ENCODE measurements around the gene APBA2.

The APBA2 gene

DNA sequence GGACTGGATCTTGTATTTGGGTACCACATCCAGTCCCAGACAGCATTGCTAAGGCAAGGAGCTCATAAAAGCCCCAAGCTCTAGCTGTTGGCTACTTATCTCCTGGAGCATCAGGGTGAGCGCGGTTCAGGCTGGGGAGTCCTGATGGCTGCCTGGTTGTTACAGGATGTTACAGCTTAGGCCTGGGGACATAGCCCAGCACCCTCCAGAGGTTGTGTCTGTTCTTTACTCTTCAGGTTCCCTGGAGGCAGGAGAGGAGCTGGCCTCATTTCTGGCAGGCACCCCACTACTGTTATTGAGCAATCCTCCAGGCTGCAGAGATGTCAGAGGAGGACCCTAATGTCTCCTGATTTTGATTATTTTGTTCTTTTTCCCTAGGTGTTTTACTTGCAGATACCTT is 26.6 kb downstream of the APBA2 start:
- no peak for DNase-seq (ENCODE audit: low read depth)
- no peak for TF ChIP-seq CTCF (IDR thresholded peaks at IDR 0.05; ENCODE audit: low read depth, low read length, missing control alignments)
- in situ Hi-C loops (cut with HindIII; ENCODE audit: low sequenced_read_pairs) = no loop called here
- no peak overlapping the region for H3K4me3 ChIP-seq (ENCODE audit: low read depth, low read length)

GRCh38 chr15:28913171-28913765 is 27.5 kb downstream of the APBA2 start:
- no peak for DNase-seq (ENCODE audit: low read depth)
- in situ Hi-C loops (cut with HindIII; ENCODE audit: low sequenced_read_pairs) = no loop called here

GRCh38 chr15:28914046-28914445 is 28.3 kb downstream of the APBA2 start:
- TF ChIP-seq CTCF (IDR thresholded peaks at IDR 0.05; ENCODE audit: low read depth, low read length, missing control alignments) = no peak
- DNase-seq (ENCODE audit: low read depth) = no peak
- H3K4me3 ChIP-seq (ENCODE audit: low read depth, low read length) = no peak overlapping the region
- in situ Hi-C loops (cut with HindIII; ENCODE audit: low sequenced_read_pairs) = no loop called here

More at GRCh38 chr15:28913171-28913765, 27.5 kb downstream of the APBA2 start:
- no peak overlapping the region for H3K4me3 ChIP-seq (ENCODE audit: low read depth, low read length)
- peak; percentile 39 for TF ChIP-seq CTCF (IDR thresholded peaks at IDR 0.05; ENCODE audit: low read depth, low read length, missing control alignments)

GRCh38 chr15:28914483-28915023 is 28.8 kb downstream of the APBA2 start:
- in situ Hi-C loops (cut with HindIII; ENCODE audit: low sequenced_read_pairs) = no loop called here
- no peak for DNase-seq (ENCODE audit: low read depth)
- TF ChIP-seq CTCF (IDR thresholded peaks at IDR 0.05; ENCODE audit: low read depth, low read length, missing control alignments) = no peak
- H3K4me3 ChIP-seq (ENCODE audit: low read depth, low read length) = no peak overlapping the region

DNA sequence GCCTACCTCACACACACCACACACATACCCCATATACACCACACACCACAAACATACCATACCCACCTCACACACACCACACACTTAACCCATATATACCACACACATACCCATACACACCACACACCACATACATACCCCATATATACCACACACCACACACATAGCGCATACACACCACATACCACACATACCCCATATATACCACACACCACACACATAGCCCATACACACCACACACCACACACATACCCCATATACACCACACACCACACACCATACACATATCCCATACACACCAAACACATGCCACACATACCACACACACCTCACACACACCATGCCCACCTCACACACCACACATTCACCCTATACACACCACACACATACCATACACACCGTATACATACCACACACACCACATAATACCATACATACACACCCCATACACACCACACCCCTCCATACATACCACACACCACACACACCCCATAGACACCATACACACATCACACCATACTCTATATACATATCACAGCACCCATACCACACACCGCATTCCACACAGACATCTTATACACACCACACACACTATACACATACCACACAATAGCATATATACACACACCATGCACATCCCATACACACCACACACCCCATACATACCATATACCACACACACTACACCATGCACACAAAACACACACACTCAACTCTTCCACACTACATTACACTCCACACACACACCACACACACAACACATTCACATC is 29.5 kb downstream of the APBA2 start:
- TF ChIP-seq CTCF (IDR thresholded peaks at IDR 0.05; ENCODE audit: low read depth, low read length, missing control alignments) = no peak
- in situ Hi-C loops (cut with HindIII; ENCODE audit: low sequenced_read_pairs) = no loop called here
- no peak for DNase-seq (ENCODE audit: low read depth)
- H3K4me3 ChIP-seq (ENCODE audit: low read depth, low read length) = no peak overlapping the region

- no peak for DNase-seq (ENCODE audit: low read depth)
- TF ChIP-seq CTCF (IDR thresholded peaks at IDR 0.05; ENCODE audit: low read depth, low read length, missing control alignments) = no peak
- H3K4me3 ChIP-seq (ENCODE audit: low read depth, low read length) = no peak overlapping the region
- in situ Hi-C loops (cut with HindIII; ENCODE audit: low sequenced_read_pairs) = no loop called here
Observed at GRCh38 chr15:28915935-28916334, 30.2 kb downstream of the APBA2 start.
